KMS-11 (cell line): ENCODE data around the gene SLC25A34.

ENCODE experiments used
- H2AFZ ChIP-seq: fragments of 200-600 bp; sonication (generic); 2 replicates; pipeline ENCODE4 v1.6.1; 2016; ENCODE audit warnings: antibody characterized with exemption, mixed run types, low read depth
- H3K27ac ChIP-seq: fragments of 200-600 bp; sonication (generic); 2 replicates; pipeline ENCODE4 v1.6.1; 2016; ENCODE audit warnings: mild to moderate bottlenecking, mixed run types
- H3K27me3 ChIP-seq: fragments of 200-600 bp; sonication (generic); 2 replicates; pipeline ENCODE4 v1.6.1; 2017; ENCODE audit warnings: mild to moderate bottlenecking, low read depth, mixed run types, moderate library complexity; ENCODE audit not compliant: insufficient read depth
- H3K36me3 ChIP-seq: fragments of 200-600 bp; sonication (generic); 2 replicates; pipeline ENCODE4 v1.6.1; 2017; ENCODE audit warnings: mild to moderate bottlenecking, mixed run types; ENCODE audit not compliant: insufficient read depth
- H3K4me1 ChIP-seq: fragments of 200-600 bp; sonication (generic); 2 replicates; pipeline ENCODE4 v1.6.1; 2016; ENCODE audit warnings: mild to moderate bottlenecking, low read depth, mixed run types; ENCODE audit not compliant: poor library complexity, severe bottlenecking
- H3K4me2 ChIP-seq: fragments of 200-600 bp; sonication (generic); 2 replicates; pipeline ENCODE4 v1.7.0; 2016; ENCODE audit warnings: mild to moderate bottlenecking, mixed run types
- H3K4me3 ChIP-seq: fragments of 200-600 bp; sonication (generic); IDR thresholded peaks from 2 replicates; pipeline ENCODE4 v1.6.1; 2017; ENCODE audit warnings: low read depth, low read length, mixed read lengths; ENCODE audit not compliant: insufficient read depth
- H3K79me2 ChIP-seq: fragments of 200-600 bp; sonication (generic); 2 replicates; pipeline ENCODE4 v1.6.1; 2016; ENCODE audit warnings: low read depth, mixed run types; ENCODE audit not compliant: insufficient read depth
- H3K9ac ChIP-seq: fragments of 200-600 bp; sonication (generic); 2 replicates; pipeline ENCODE4 v1.6.1; 2016; ENCODE audit warnings: mild to moderate bottlenecking, mixed run types
- H4K20me1 ChIP-seq: fragments of 200-600 bp; sonication (generic); 2 replicates; pipeline ENCODE4 v1.6.1; 2016; ENCODE audit warnings: mild to moderate bottlenecking, mixed run types; ENCODE audit not compliant: insufficient read depth
- CTCF ChIP-seq: fragments of 200-600 bp; sonication (generic); conservative IDR thresholded peaks from 2 replicates; pipeline ENCODE4 v1.6.1; 2017; ENCODE audit warnings: low read depth, mild to moderate bottlenecking, antibody characterized with exemption, low read length, moderate library complexity, mixed read lengths

Gene SLC25A34

GRCh38 chr1:15764890-15765289 is 28.8 kb downstream of the SLC25A34 start:
- Histone ChIP-seq H3K36me3 (no peaks in the 10 kb centered on the region), H3K27me3 (peaks cover 9% of the 10 kb centered on the region; the same call in 1 of the 2 replicates), H2AFZ (no peak overlapping the region), H3K27ac (no peak overlapping the region), H3K79me2 (no peaks in the 10 kb centered on the region), H3K9ac (no peak overlapping the region), H3K4me2 (no peak overlapping the region), H3K4me3 (no peak overlapping the region), H3K4me1 (no peaks in the 10 kb centered on the region), H4K20me1 (no peaks in the 10 kb centered on the region)
- no peak for TF ChIP-seq CTCF

GRCh38 chr1:15765495-15766194 is 29.6 kb downstream of the SLC25A34 start:
- Histone ChIP-seq H3K4me2 (no peak overlapping the region), H2AFZ (no peak overlapping the region), H4K20me1 (no peaks in the 10 kb centered on the region), H3K27me3 (peaks cover 5% of the 10 kb centered on the region; the same call in 1 of the 2 replicates), H3K36me3 (no peaks in the 10 kb centered on the region), H3K79me2 (no peaks in the 10 kb centered on the region), H3K27ac (no peak overlapping the region), H3K4me1 (no peaks in the 10 kb centered on the region), H3K9ac (no peak overlapping the region), H3K4me3 (no peak overlapping the region)
- no peak for TF ChIP-seq CTCF

GRCh38 chr1:15767941-15768340 is 31.9 kb downstream of the SLC25A34 start:
- Histone ChIP-seq H3K36me3 (no peaks in the 10 kb centered on the region), H3K4me2 (no peak overlapping the region), H3K27ac (no peak overlapping the region), H3K27me3 (no peaks in the 10 kb centered on the region), H3K79me2 (no peaks in the 10 kb centered on the region), H3K4me3 (no peak overlapping the region), H3K4me1 (no peaks in the 10 kb centered on the region), H4K20me1 (no peaks in the 10 kb centered on the region), H3K9ac (no peak overlapping the region), H2AFZ (no peak overlapping the region)
- no peak for TF ChIP-seq CTCF

- Histone ChIP-seq H3K4me3 (no peak overlapping the region), H3K4me2 (no peak overlapping the region), H4K20me1 (no peaks in the 10 kb centered on the region), H3K9ac (no peak overlapping the region), H3K4me1 (no peaks in the 10 kb centered on the region), H3K79me2 (no peaks in the 10 kb centered on the region), H3K27me3 (no peaks in the 10 kb centered on the region), H3K27ac (no peak overlapping the region), H3K36me3 (no peaks in the 10 kb centered on the region), H2AFZ (no peak overlapping the region)
- no peak for TF ChIP-seq CTCF
Observed at GRCh38 chr1:15768388-15768787, 32.3 kb downstream of the SLC25A34 start.
